OCI-LY3 (cell line): ENCODE results near the gene JOSD1.

ENCODE experiments used
- H2AFZ ChIP-seq: fragments of 200-600, 300-600 bp; shearing (Covaris generic); 2 replicates; pipeline ENCODE4 v1.6.0; 2014; ENCODE audit warnings: antibody characterized with exemption, low read depth, low read length
- H3K27ac ChIP-seq: fragments of 200-600, 300-600 bp; sonication (generic); 2 replicates; pipeline ENCODE4 v1.5.1; 2014; ENCODE audit warnings: mild to moderate bottlenecking, low read length, moderate library complexity, mixed read lengths
- H3K27me3 ChIP-seq: fragments of 200-600, 300-600 bp; sonication (generic); 2 replicates; pipeline ENCODE4 v1.6.1; 2014; ENCODE audit warnings: low read depth, low read length, mixed read lengths
- H3K36me3 ChIP-seq: fragments of 200-600, 300-600 bp; sonication (generic); replicated peaks from 2 replicates; pipeline ENCODE3; 2014; ENCODE audit warnings: low read depth, low read length, mixed read lengths
- H3K4me1 ChIP-seq: fragments of 300-600, 200-600 bp; sonication (generic); 2 replicates; pipeline ENCODE4 v1.6.1; 2014; ENCODE audit warnings: low read length, mixed read lengths
- H3K4me2 ChIP-seq: fragments of 200-600, 300-600 bp; sonication (generic); 2 replicates; pipeline ENCODE4 v1.6.1; 2014; ENCODE audit warnings: low read length, mixed read lengths
- H3K4me3 ChIP-seq: fragments of 300-600, 200-600 bp; sonication (generic); 2 replicates; pipeline ENCODE4 v1.5.1; 2014; ENCODE audit warnings: antibody characterized with exemption, mild to moderate bottlenecking, low read length, moderate library complexity
- H3K79me2 ChIP-seq: fragments of 300-600, 200-600 bp; shearing (Covaris generic); 2 replicates; pipeline ENCODE4 v1.6.1; 2014; ENCODE audit warnings: mild to moderate bottlenecking, low read length, mixed read lengths
- H3K9ac ChIP-seq: fragments of 300-600, 200-600 bp; shearing (Covaris generic); 2 replicates; pipeline ENCODE4 v1.6.0; 2014; ENCODE audit warnings: mild to moderate bottlenecking, low read length, moderate library complexity
- H3K9me3 ChIP-seq: fragments of 200-600, 300-600 bp; shearing (Covaris generic); 2 replicates; pipeline ENCODE4 v1.6.1; 2014; ENCODE audit warnings: low read length, mixed read lengths; ENCODE audit not compliant: insufficient read depth
- H4K20me1 ChIP-seq: fragments of 200-600, 300-600 bp; sonication (generic); 2 replicates; pipeline ENCODE4 v1.6.1; 2016; ENCODE audit warnings: low read length, mixed read lengths; ENCODE audit not compliant: insufficient read depth
- CTCF ChIP-seq: fragments of 200-600, 300-600 bp; sonication (generic); IDR thresholded peaks from 2 replicates; pipeline ENCODE4 v1.5.1; 2014; ENCODE audit warnings: antibody characterized with exemption, low read length, low read depth
- EZH2phosphoT487 ChIP-seq: fragments of 200-600 bp; shearing (Covaris generic); IDR thresholded peaks from 2 replicates; pipeline ENCODE4 v1.6.1; 2018; ENCODE audit warnings: antibody characterized with exemption, mixed run types, low read depth

The JOSD1 gene

GRCh38 chr22:38700270-38700788, 414 bp downstream of the JOSD1 start:
- peaks cover 15% of the 10 kb centered on the region for H3K36me3 ChIP-seq
- peaks cover 47% of the 10 kb centered on the region for H3K79me2 ChIP-seq
- peak overlapping the region; percentile 92 for H3K4me3 ChIP-seq
- peak overlapping the region; percentile 47 for H2AFZ ChIP-seq
- H3K4me2 ChIP-seq = peak overlapping the region; percentile 96
- no peaks in the 10 kb centered on the region for H3K27me3 ChIP-seq
- H3K4me1 ChIP-seq = peaks cover 24% of the 10 kb centered on the region
- peak overlapping the region; percentile 47 for H3K27ac ChIP-seq
- peak overlapping the region; percentile 94 for H3K9ac ChIP-seq
- H4K20me1 ChIP-seq = no peaks in the 10 kb centered on the region
- H3K9me3 ChIP-seq = no peaks in the 10 kb centered on the region
- TF ChIP-seq EZH2phosphoT487 (no peak), CTCF (no peak)

- no peaks in the 10 kb centered on the region for H4K20me1 ChIP-seq
- H3K79me2 ChIP-seq = peaks cover 51% of the 10 kb centered on the region
- H2AFZ ChIP-seq = no peak overlapping the region
- no peak overlapping the region for H3K27ac ChIP-seq
- peak overlapping the region; percentile 94 for H3K9ac ChIP-seq
- H3K27me3 ChIP-seq = no peaks in the 10 kb centered on the region
- no peak for TF ChIP-seq EZH2phosphoT487
- TF ChIP-seq CTCF = no peak
- H3K4me3 ChIP-seq = peak overlapping the region; percentile 92
- peak overlapping the region; percentile 96 for H3K4me2 ChIP-seq
- peaks cover 23% of the 10 kb centered on the region for H3K4me1 ChIP-seq
- H3K9me3 ChIP-seq = no peaks in the 10 kb centered on the region
- peaks cover 19% of the 10 kb centered on the region for H3K36me3 ChIP-seq
Observed at GRCh38 chr22:38699784-38700183, 959 bp downstream of the JOSD1 start.

GRCh38 chr22:38699143-38699542, 1.6 kb downstream of the JOSD1 start:
- Histone ChIP-seq H3K36me3 (peaks cover 22% of the 10 kb centered on the region), H3K27me3 (no peaks in the 10 kb centered on the region), H2AFZ (no peak overlapping the region), H3K27ac (no peak overlapping the region), H3K4me3 (peak overlapping the region; percentile 92), H4K20me1 (no peaks in the 10 kb centered on the region), H3K9me3 (no peaks in the 10 kb centered on the region), H3K4me1 (peaks cover 18% of the 10 kb centered on the region), H3K4me2 (peak overlapping the region; percentile 96), H3K9ac (no peak overlapping the region), H3K79me2 (peaks cover 53% of the 10 kb centered on the region)
- TF ChIP-seq EZH2phosphoT487 = no peak
- no peak for TF ChIP-seq CTCF

- H3K79me2 ChIP-seq = peaks cover 58% of the 10 kb centered on the region
- no peaks in the 10 kb centered on the region for H4K20me1 ChIP-seq
- peaks cover 18% of the 10 kb centered on the region for H3K4me1 ChIP-seq
- H3K27ac ChIP-seq = no peak overlapping the region
- H3K9me3 ChIP-seq = no peaks in the 10 kb centered on the region
- peak overlapping the region; percentile 96 for H3K4me2 ChIP-seq
- peaks cover 22% of the 10 kb centered on the region for H3K36me3 ChIP-seq
- TF ChIP-seq EZH2phosphoT487 = no peak
- TF ChIP-seq CTCF = no peak
- no peaks in the 10 kb centered on the region for H3K27me3 ChIP-seq
- H2AFZ ChIP-seq = no peak overlapping the region
- no peak overlapping the region for H3K9ac ChIP-seq
- 0 out of 2 replicates have a peak overlapping the region, but pooled peaks have one; percentile 92 for H3K4me3 ChIP-seq
Observed at GRCh38 chr22:38698407-38699094, 2.2 kb downstream of the JOSD1 start.
